Activated CD4-positive, alpha-beta memory T cell treated with anti-CD3 and anti-CD28 coated beads, Interleukin-2, amount 10 ng/mL, durations not matched to agents 7 days and 5 days (primary cell): ENCODE results near the gene PALLD. TPM values are rescaled to one million over a fixed set of nuclear protein-coding genes. Genes with fewer than 3 reads are reported as not detected.

Experiments
- CTCF ChIA-PET: fragments of 350-600 bp; sonication (Branson Sonifier 250); formaldehyde crosslinking; loops from one replicate; lab custom pipeline; 2021; ENCODE audit warnings: antibody characterized with exemption, inconsistent platforms; lab: Charles Lee
- POLR2A ChIA-PET: fragments of 350-600 bp; sonication (Branson Sonifier 250); formaldehyde crosslinking; loops from one replicate; lab custom pipeline; 2021; ENCODE audit warnings: antibody characterized with exemption; lab: Charles Lee
- DNase-seq: peaks from one replicate; pipeline ENCODE4 v3.0.0-alpha.2; 2020
- H3K27ac Mint-ChIP-seq: one replicate; pipeline ENCODE4 v1.8.0; 2021; ENCODE audit warnings: mild to moderate bottlenecking, mixed read lengths
- H3K27me3 Mint-ChIP-seq: one replicate; pipeline ENCODE4 v1.8.0; 2021; ENCODE audit warnings: mixed read lengths
- H3K36me3 Mint-ChIP-seq: one replicate; pipeline ENCODE4 v1.8.0; 2021; ENCODE audit warnings: low read depth, mixed read lengths
- H3K4me1 Mint-ChIP-seq: one replicate; pipeline ENCODE4 v1.8.0; 2021; ENCODE audit warnings: mixed read lengths
- H3K4me3 Mint-ChIP-seq: one replicate; pipeline ENCODE4 v1.8.0; 2021; ENCODE audit warnings: mild to moderate bottlenecking, mixed read lengths
- H3K9me3 Mint-ChIP-seq: one replicate; pipeline ENCODE4 v1.8.0; 2021; ENCODE audit warnings: mixed read lengths
- total RNA-seq, 2 experiments: library from RNA; stranded (reverse); gene quantifications; one replicate each; pipeline ENCODE4 v1.2.3, GENCODE V29; 2021

PALLD gene
- total RNA-seq, 2 experiments from 2014 or later, result 5.4 to 5.8 TPM

- Mint-ChIP-seq H3K4me3 (no peak overlapping the region), H3K4me1 (no peaks in the 10 kb centered on the region), H3K27me3 (peaks cover 22% of the 10 kb centered on the region), H3K27ac (no peak overlapping the region), H3K36me3 (no peaks in the 10 kb centered on the region), H3K9me3 (no peaks in the 10 kb centered on the region)
- ChIA-PET POLR2A (no interaction called here), CTCF (interaction anchor here (1.0 kb wide), 1 partner anchor 98 kb away, joined by 3 read pairs; no protein-coding TSS in a partner anchor)
- DNase-seq, result no peak
These were observed 234.3 kb downstream of the PALLD start for GRCh38 chr4:168731006-168731636.

DNA sequence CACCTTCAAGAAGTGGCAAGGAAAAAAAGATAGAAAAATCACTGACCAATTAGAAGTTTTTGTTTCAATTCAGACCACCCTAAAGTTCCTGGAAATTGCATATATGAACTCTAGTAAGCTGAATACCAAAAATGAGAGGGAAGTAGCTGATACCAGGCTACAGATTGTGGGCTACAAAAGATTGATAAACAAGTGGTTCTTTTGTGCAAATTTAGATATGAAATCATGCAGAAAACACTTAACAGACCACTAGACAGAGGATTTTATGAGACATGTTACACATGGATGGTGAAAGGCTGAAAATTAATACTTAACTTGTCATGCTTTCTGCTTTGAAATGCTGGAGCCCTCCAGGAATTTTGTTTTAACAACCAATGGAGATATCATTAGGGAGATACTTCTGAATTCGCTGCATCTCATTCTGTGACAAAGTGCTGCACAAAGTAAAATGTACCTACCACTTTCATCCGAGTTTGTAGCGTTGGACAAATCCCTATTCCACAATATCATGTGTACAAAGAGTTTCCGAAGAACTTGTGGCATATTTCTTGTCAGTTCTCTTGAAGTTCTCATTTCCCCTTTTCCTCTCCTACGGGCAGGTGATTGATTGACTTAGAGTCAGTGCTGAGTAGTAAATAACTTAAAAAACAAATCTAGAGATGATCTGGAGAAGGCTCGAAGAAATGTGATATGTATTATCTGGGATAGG is 235.0 kb downstream of the PALLD start:
- Mint-ChIP-seq H3K4me1 (no peaks in the 10 kb centered on the region), H3K27me3 (peaks cover 21% of the 10 kb centered on the region), H3K9me3 (no peaks in the 10 kb centered on the region), H3K27ac (no peak overlapping the region), H3K36me3 (no peaks in the 10 kb centered on the region), H3K4me3 (no peak overlapping the region)
- no peak for DNase-seq
- POLR2A ChIA-PET, result no interaction called here
- CTCF ChIA-PET, result interaction anchor here (1.0 kb wide), 1 partner anchor 98 kb away, joined by 3 read pairs; no protein-coding TSS in a partner anchor

- Mint-ChIP-seq H3K27ac (no peak overlapping the region), H3K4me3 (no peak overlapping the region), H3K27me3 (peaks cover 18% of the 10 kb centered on the region), H3K36me3 (no peaks in the 10 kb centered on the region), H3K9me3 (no peaks in the 10 kb centered on the region), H3K4me1 (no peaks in the 10 kb centered on the region)
- POLR2A ChIA-PET, result no interaction called here
- CTCF ChIA-PET, result no interaction called here
- DNase-seq, result no peak
These were observed 235.9 kb downstream of the PALLD start for GRCh38 chr4:168732714-168733113.

- no peaks in the 10 kb centered on the region for H3K36me3 Mint-ChIP-seq
- H3K4me3 Mint-ChIP-seq, result no peak overlapping the region
- POLR2A ChIA-PET, result no interaction called here
- CTCF ChIA-PET, result interaction anchor here (0.9 kb wide), 1 partner anchor 15 kb away, joined by 3 read pairs; no protein-coding TSS in a partner anchor
- no peaks in the 10 kb centered on the region for H3K9me3 Mint-ChIP-seq
- peaks cover 13% of the 10 kb centered on the region for H3K27me3 Mint-ChIP-seq
- DNase-seq, result no peak
- H3K27ac Mint-ChIP-seq, result no peak overlapping the region
- H3K4me1 Mint-ChIP-seq, result no peaks in the 10 kb centered on the region
These were observed 238.1 kb downstream of the PALLD start for GRCh38 chr4:168734703-168735678.

GRCh38 chr4:168735735-168736134 is 238.9 kb downstream of the PALLD start:
- CTCF ChIA-PET, result interaction anchor here (0.9 kb wide), 1 partner anchor 16 kb away, joined by 3 read pairs; no protein-coding TSS in a partner anchor
- Mint-ChIP-seq H3K4me3 (no peak overlapping the region), H3K9me3 (no peaks in the 10 kb centered on the region), H3K36me3 (no peaks in the 10 kb centered on the region), H3K27me3 (peaks cover 10% of the 10 kb centered on the region), H3K27ac (no peak overlapping the region), H3K4me1 (no peaks in the 10 kb centered on the region)
- DNase-seq, result no peak
- POLR2A ChIA-PET, result no interaction called here

DNA sequence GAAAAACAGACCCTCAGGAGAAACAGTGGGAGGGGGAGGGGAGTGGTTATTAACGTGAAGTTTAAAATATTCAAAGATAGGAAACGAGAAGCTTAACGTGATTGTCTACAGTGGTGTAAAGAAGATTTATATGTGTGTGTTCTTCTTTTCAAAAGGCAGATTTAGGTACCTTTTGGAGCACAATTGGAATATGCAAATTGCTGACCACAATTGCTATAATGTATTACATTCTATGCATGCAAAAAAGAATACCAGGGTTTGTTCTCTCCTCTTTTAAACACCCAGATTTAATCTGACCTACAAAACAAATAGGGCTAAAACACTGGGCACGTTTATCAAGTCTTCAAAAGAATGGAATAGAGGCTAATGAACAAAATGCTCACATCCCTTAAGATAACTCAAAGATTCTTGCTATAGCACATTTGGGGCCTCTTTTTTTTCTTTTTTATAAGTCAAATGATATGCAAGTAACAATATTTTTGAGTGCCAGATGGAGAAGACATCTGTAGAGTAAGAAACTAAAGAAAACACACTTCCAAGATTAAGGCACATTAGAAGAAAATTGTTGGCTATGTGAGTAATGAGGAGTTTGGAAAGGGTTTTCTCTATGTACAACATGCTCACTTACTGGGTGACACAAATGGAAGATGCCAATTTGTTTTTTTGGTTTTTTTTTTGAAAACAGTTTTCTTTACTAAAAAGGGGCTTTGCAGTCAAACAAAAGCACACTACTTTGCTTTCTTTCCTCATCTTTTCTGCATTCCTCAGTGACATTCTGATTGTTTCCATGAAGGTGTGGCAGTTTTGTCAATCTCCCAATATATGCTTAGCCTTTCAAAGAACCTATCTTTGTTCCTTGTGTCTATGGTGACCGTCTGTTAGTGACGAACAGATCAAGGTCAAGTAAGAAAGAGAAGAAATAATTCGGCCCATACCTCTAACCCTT is 240.3 kb downstream of the PALLD start:
- ChIA-PET CTCF (no interaction called here), POLR2A (no interaction called here)
- no peaks in the 10 kb centered on the region for H3K4me1 Mint-ChIP-seq
- H3K9me3 Mint-ChIP-seq, result no peaks in the 10 kb centered on the region
- DNase-seq, result no peak
- no peaks in the 10 kb centered on the region for H3K36me3 Mint-ChIP-seq
- no peak overlapping the region for H3K27ac Mint-ChIP-seq
- H3K27me3 Mint-ChIP-seq, result peaks cover 12% of the 10 kb centered on the region
- no peak overlapping the region for H3K4me3 Mint-ChIP-seq

DNA sequence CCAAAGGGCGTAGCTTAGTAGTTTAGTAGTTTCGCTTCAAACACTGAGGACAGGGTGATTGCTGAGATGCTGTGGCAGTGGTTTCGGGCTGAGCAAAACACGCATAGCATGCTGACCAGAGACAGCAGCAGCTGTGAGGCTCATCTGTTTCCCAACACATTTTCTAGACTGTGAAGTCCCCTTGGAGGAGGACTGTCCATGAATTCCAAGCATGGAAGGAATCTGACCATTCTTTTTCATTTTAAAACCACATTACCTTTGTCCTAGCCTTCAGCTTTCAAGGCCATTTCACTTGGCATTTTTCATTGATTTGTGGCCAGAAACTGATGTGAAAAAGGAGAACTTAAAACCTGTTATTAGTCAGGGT is 240.9 kb downstream of the PALLD start:
- H3K27me3 Mint-ChIP-seq, result peaks cover 13% of the 10 kb centered on the region
- CTCF ChIA-PET, result no interaction called here
- POLR2A ChIA-PET, result no interaction called here

DNA sequence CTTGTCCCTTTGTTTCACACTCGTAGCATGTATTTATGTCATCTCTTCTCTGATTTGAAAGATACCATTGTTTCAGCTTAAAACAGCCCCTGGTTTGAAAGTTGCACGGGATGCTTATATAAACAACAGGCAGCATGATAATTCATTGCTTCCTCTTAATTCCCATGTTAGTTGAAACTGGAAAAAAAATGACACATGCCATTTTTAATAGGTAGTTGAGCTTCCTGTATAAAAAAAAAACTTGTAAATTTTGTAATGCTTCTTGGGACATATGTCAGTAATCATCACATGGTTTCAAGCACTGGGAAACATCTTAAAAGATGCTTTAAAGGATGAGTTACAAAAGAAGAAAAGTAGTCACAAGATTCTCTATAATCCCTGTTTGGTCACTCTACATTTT is 243.0 kb downstream of the PALLD start:
- Mint-ChIP-seq H3K4me3 (no peak overlapping the region), H3K27ac (no peak overlapping the region), H3K27me3 (peaks cover 21% of the 10 kb centered on the region), H3K36me3 (no peaks in the 10 kb centered on the region), H3K9me3 (no peaks in the 10 kb centered on the region), H3K4me1 (no peaks in the 10 kb centered on the region)
- DNase-seq, result no peak
- ChIA-PET POLR2A (no interaction called here), CTCF (interaction anchor here (0.7 kb wide), 1 partner anchor 260 kb away, joined by 3 read pairs; the partner anchor contains the start of gene DDX60L)

More for the DNA sequence above, 240.9 kb downstream of the PALLD start:
- Mint-ChIP-seq H3K27ac (no peak overlapping the region), H3K36me3 (no peaks in the 10 kb centered on the region), H3K9me3 (no peaks in the 10 kb centered on the region), H3K4me3 (no peak overlapping the region), H3K4me1 (no peaks in the 10 kb centered on the region)
- DNase-seq, result no peak

DNA sequence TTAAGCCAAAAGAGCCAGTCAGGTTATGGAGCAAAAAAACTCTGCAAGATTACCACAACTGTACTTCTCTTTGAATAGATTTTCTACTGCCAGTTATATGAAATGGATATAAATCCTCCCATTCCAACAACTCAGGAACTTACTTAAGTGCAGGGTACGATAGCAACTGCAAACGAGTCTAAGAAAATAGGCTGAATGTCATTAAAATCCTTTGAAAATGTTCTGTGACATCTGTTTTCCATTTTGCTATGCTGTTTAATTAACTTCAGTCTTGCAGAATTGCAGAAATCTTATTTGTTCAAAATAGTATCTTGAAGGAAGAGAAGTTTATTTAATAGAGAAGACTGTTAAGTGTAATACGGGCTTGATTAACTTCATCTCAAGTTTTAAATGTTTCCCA is 243.8 kb downstream of the PALLD start:
- Mint-ChIP-seq H3K36me3 (no peaks in the 10 kb centered on the region), H3K27me3 (peaks cover 21% of the 10 kb centered on the region), H3K4me1 (no peaks in the 10 kb centered on the region), H3K27ac (no peak overlapping the region), H3K4me3 (no peak overlapping the region), H3K9me3 (no peaks in the 10 kb centered on the region)
- POLR2A ChIA-PET, result no interaction called here
- CTCF ChIA-PET, result no interaction called here
- no peak for DNase-seq

DNA sequence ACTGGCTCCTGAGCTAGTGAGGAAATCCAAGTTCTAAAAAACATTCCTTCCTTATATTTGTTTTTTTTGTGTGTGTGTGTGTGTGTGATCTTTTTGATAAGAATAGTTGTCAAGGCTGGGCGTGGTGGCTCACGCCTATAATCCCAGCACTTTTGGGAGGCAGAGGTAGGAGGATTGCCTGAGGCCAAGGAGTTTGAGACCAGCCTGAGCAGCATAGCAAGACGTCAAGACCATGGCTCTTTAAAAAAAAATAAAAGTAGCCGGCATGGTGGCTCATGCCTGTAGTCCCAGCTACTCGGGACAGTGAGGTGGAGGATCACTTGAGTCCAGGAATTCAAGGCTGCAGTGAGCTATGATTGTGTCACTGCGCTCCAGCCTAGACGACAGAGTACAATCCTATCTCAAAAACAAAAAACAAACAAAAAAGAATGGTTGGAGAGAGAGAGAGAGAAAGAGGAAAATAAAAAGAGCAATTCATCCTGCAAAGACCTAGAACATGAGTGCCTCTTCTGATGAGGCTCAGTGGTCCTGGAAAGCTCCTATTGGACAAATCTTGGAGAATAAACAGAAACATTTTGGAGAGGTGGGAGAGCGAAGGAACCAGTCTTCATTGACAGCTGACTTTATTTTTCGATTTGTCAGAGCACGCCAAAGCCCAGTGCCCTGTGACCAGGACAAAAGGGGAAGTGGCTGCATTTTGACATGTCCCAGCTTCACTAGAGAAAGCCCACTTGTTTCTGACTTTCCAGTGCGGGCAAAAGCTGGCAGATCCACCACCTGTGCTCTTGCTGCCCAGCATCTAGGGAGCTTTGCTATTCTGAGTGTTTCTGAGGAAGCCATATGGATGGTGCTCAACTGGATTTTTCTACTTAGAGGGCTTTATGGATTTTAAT is 244.7 kb downstream of the PALLD start:
- ChIA-PET POLR2A (no interaction called here), CTCF (no interaction called here)
- Mint-ChIP-seq H3K9me3 (no peaks in the 10 kb centered on the region), H3K4me3 (no peak overlapping the region), H3K27ac (no peak overlapping the region), H3K4me1 (no peaks in the 10 kb centered on the region), H3K36me3 (no peaks in the 10 kb centered on the region), H3K27me3 (peaks cover 21% of the 10 kb centered on the region)
- no peak for DNase-seq

DNA sequence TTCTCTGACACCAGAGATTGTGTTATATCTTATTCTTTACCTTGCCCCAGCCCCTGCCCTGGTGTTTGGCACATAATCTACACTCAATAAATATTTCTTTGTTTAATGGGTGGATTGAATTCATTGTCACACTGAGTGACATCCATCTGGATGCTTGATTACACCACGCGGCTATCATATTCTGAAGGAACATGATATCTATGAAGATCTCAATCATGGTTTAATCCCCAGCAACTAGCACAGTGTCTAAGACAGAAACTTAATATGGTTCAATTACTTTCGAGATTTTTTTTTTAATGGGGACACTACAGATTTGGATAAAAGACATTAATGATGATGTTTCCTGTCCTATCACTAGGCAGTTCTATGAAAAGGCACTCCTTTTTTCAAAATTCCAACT is 246.3 kb downstream of the PALLD start:
- Mint-ChIP-seq H3K36me3 (no peaks in the 10 kb centered on the region), H3K4me1 (no peaks in the 10 kb centered on the region), H3K27me3 (peaks cover 21% of the 10 kb centered on the region), H3K4me3 (no peak overlapping the region), H3K27ac (no peak overlapping the region), H3K9me3 (no peaks in the 10 kb centered on the region)
- no peak for DNase-seq
- POLR2A ChIA-PET, result no interaction called here
- CTCF ChIA-PET, result no interaction called here
